ENCODE data around the gene KRT20.

The KRT20 gene

DNA sequence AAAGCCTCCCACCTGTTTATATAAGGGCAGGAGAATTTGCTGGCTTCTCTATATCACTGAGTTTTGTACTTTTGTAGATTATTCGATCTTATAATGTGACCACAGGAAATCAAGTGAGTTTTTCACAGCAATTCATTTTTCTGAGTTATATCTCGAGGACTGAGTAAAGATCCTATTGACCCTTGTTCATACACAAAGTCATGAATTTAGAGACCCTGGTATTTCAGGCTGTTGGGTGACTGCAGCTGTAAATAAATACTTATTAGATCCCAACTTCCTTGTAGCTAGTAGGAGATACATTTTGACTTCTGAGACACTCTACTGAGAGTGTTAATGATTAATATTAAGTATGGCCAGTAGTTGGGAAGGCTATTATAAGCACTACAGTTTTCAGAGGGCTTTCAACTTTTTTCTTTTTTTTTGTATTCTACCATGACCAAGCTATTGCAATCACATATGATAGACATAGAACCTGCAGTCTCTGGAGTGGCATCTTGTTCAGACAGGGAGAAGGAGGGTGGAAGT is 3.2 kb upstream of the KRT20 start:
- H3K27ac ChIP-seq (ENCODE audit: low read length) = no peak overlapping the region
- no peaks in the 10 kb centered on the region for H3K4me1 ChIP-seq (ENCODE audit: insufficient read depth, low read length)
- no peak for DNase-seq
- H3K9me3 ChIP-seq (ENCODE audit: insufficient read depth, low read length, severe bottlenecking) = no peaks in the 10 kb centered on the region
- H4K20me1 ChIP-seq (ENCODE audit: insufficient read depth, low read length) = no peaks in the 10 kb centered on the region
- H2AFZ ChIP-seq (ENCODE audit: low read depth, low read length) = no peak overlapping the region
- H3K36me3 ChIP-seq (ENCODE audit: insufficient read depth, low read length) = no peaks in the 10 kb centered on the region
- no peak for ATAC-seq (ENCODE audit: insufficient read depth, low read depth)
- H3K4me3 ChIP-seq (ENCODE audit: low read depth in 1 of 2, low read length in 2 of 2) = no peak overlapping the region
- TF ChIP-seq CTCF (IDR thresholded peaks at IDR 0.05; ENCODE audit: borderline replicate concordance, extremely low read depth, low read length, poor library complexity, severe bottlenecking) (no peak), EZH2 (IDR thresholded peaks at IDR 0.05; ENCODE audit: borderline replicate concordance, low read depth, low read length, severe bottlenecking) (no peak)
- no peaks in the 10 kb centered on the region for H3K79me2 ChIP-seq (ENCODE audit: insufficient read depth, low read length)
- no peak overlapping the region for H3K9ac ChIP-seq (ENCODE audit: low read depth, low read length)
- no peak overlapping the region for H3K4me2 ChIP-seq (ENCODE audit: insufficient read depth, low read length)
- peaks cover 33% of the 10 kb centered on the region for H3K27me3 ChIP-seq (ENCODE audit: insufficient read depth, low read length, poor library complexity)

DNA sequence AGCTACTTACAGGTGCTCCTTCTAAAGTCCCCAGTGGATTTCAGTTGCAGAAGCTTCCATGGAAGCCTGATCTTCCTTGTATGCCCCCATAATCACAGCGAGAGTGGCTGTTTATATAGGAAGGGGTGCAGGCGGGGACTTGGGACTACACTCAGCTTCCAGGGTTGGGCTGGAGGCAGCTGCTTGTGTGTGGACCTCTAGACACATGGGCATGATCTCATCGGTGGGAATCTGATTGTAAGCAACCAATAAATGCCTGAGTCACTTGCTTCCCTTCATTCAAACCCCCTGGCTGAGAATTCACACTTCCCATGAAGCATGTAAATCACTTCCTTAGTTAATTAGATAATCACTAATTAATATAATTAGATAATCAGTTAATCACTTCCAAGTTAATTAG is 1.0 kb upstream of the KRT20 start:
- Histone ChIP-seq H4K20me1 (ENCODE audit: insufficient read depth, low read length) (no peaks in the 10 kb centered on the region), H3K4me3 (ENCODE audit: low read depth in 1 of 2, low read length in 2 of 2) (no peak overlapping the region), H3K4me2 (ENCODE audit: insufficient read depth, low read length) (no peak overlapping the region), H3K27me3 (ENCODE audit: insufficient read depth, low read length, poor library complexity) (peaks cover 41% of the 10 kb centered on the region), H3K36me3 (ENCODE audit: insufficient read depth, low read length) (no peaks in the 10 kb centered on the region), H3K4me1 (ENCODE audit: insufficient read depth, low read length) (no peaks in the 10 kb centered on the region), H2AFZ (ENCODE audit: low read depth, low read length) (no peak overlapping the region), H3K9ac (ENCODE audit: low read depth, low read length) (no peak overlapping the region), H3K27ac (ENCODE audit: low read length) (no peak overlapping the region), H3K9me3 (ENCODE audit: insufficient read depth, low read length, severe bottlenecking) (no peaks in the 10 kb centered on the region), H3K79me2 (ENCODE audit: insufficient read depth, low read length) (no peaks in the 10 kb centered on the region)
- TF ChIP-seq CTCF (IDR thresholded peaks at IDR 0.05; ENCODE audit: borderline replicate concordance, extremely low read depth, low read length, poor library complexity, severe bottlenecking) (no peak), EZH2 (IDR thresholded peaks at IDR 0.05; ENCODE audit: borderline replicate concordance, low read depth, low read length, severe bottlenecking) (no peak)
- DNase-seq (no peak), ATAC-seq (ENCODE audit: insufficient read depth, low read depth) (no peak)

GRCh38 chr17:40883626-40884334 is 1.3 kb downstream of the KRT20 start:
- H2AFZ ChIP-seq (ENCODE audit: low read depth, low read length) = no peak overlapping the region
- no peaks in the 10 kb centered on the region for H3K9me3 ChIP-seq (ENCODE audit: insufficient read depth, low read length, severe bottlenecking)
- no peak overlapping the region for H3K4me2 ChIP-seq (ENCODE audit: insufficient read depth, low read length)
- H3K27ac ChIP-seq (ENCODE audit: low read length) = no peak overlapping the region
- ATAC-seq (ENCODE audit: insufficient read depth, low read depth) = no peak
- H3K4me3 ChIP-seq (ENCODE audit: low read depth in 1 of 2, low read length in 2 of 2) = no peak overlapping the region
- TF ChIP-seq CTCF (IDR thresholded peaks at IDR 0.05; ENCODE audit: borderline replicate concordance, extremely low read depth, low read length, poor library complexity, severe bottlenecking) (no peak), EZH2 (IDR thresholded peaks at IDR 0.05; ENCODE audit: borderline replicate concordance, low read depth, low read length, severe bottlenecking) (no peak)
- DNase-seq = no peak
- H3K4me1 ChIP-seq (ENCODE audit: insufficient read depth, low read length) = no peaks in the 10 kb centered on the region
- H3K27me3 ChIP-seq (ENCODE audit: insufficient read depth, low read length, poor library complexity) = peaks cover 39% of the 10 kb centered on the region
- H3K36me3 ChIP-seq (ENCODE audit: insufficient read depth, low read length) = no peaks in the 10 kb centered on the region
- no peak overlapping the region for H3K9ac ChIP-seq (ENCODE audit: low read depth, low read length)
- no peaks in the 10 kb centered on the region for H4K20me1 ChIP-seq (ENCODE audit: insufficient read depth, low read length)
- no peaks in the 10 kb centered on the region for H3K79me2 ChIP-seq (ENCODE audit: insufficient read depth, low read length)
